Gastroesophageal sphincter (tissue), 3 donors: ENCODE results near the gene CYP2C9.

Source experiments
- CTCF ChIP-seq, 4 experiments: fragments of 200-600 bp in 2 of 4; fragments of 450-650 bp in 2 of 4; sonication (generic) in 1 of 4; IDR thresholded peaks; one replicate each; pipeline ENCODE4 v1.5.1; 2017 to 2019; ENCODE audit warnings: antibody characterized with exemption in 4 of 4, mild to moderate bottlenecking in 2 of 4, moderate library complexity in 2 of 4
- POLR2A ChIP-seq, 2 donors: fragments of 450-650 bp; IDR thresholded peaks; one replicate each; pipeline ENCODE4 v1.6.1; 2017; ENCODE audit warnings: antibody characterized with exemption in 2 of 2, mild to moderate bottlenecking in 2 of 2, moderate library complexity in 1 of 2
- POLR2AphosphoS5 ChIP-seq: sonication (generic); formaldehyde crosslinking; IDR thresholded peaks from one replicate; pipeline ENCODE4 v1.6.1; 2017; ENCODE audit warnings: antibody characterized with exemption

GRCh38 chr10:95034401-95034800, 95.9 kb downstream of the CYP2C9 start:
- no peak for TF ChIP-seq POLR2AphosphoS5
- no peak for TF ChIP-seq POLR2A (IDR thresholded peaks at IDR 0.05)
- TF ChIP-seq CTCF (IDR thresholded peaks at IDR 0.05) = no peak
